ENCODE results near the gene NMNAT2.

Gene NMNAT2

GRCh38 chr1:183236158-183236725 lies 181.9 kb downstream of the NMNAT2 start:
- no peak for DNase-seq (ENCODE audit: low spot score)

- DNase-seq (ENCODE audit: low spot score): no peak
Observed at GRCh38 chr1:183235503-183235902, 182.7 kb downstream of the NMNAT2 start.

GRCh38 chr1:183234660-183235476 lies 183.3 kb downstream of the NMNAT2 start:
- DNase-seq (ENCODE audit: low spot score): peak; percentile 95

- no peak for DNase-seq (ENCODE audit: low spot score)
Observed at GRCh38 chr1:183233113-183233512, 185.1 kb downstream of the NMNAT2 start.

- no peak for DNase-seq (ENCODE audit: low spot score)
Observed at GRCh38 chr1:183231545-183231944, 186.6 kb downstream of the NMNAT2 start.

- DNase-seq (ENCODE audit: low spot score): no peak
Observed at GRCh38 chr1:183230413-183230812, 187.8 kb downstream of the NMNAT2 start.

GRCh38 chr1:183228347-183229220 lies 189.6 kb downstream of the NMNAT2 start:
- DNase-seq (ENCODE audit: low spot score): no peak

- peak; percentile 62 for DNase-seq (ENCODE audit: low spot score)
Observed at GRCh38 chr1:183227422-183228346, 190.5 kb downstream of the NMNAT2 start.

GRCh38 chr1:183226963-183227362 lies 191.2 kb downstream of the NMNAT2 start:
- DNase-seq (ENCODE audit: low spot score): no peak

- DNase-seq (ENCODE audit: low spot score): no peak
Observed at GRCh38 chr1:183226361-183226760, 191.8 kb downstream of the NMNAT2 start.

- peak; percentile 26 for DNase-seq (ENCODE audit: low spot score)
Observed at GRCh38 chr1:183223467-183223866, 194.7 kb downstream of the NMNAT2 start.

- DNase-seq (ENCODE audit: low spot score): no peak
Observed at GRCh38 chr1:183222909-183223308, 195.3 kb downstream of the NMNAT2 start.

- no peak for DNase-seq (ENCODE audit: low spot score)
Observed at GRCh38 chr1:183219616-183220009, 198.6 kb downstream of the NMNAT2 start.

- no peak for DNase-seq (ENCODE audit: low spot score)
Observed at GRCh38 chr1:183218971-183219615, 199.1 kb downstream of the NMNAT2 start.

GRCh38 chr1:183218027-183218618 lies 200.1 kb downstream of the NMNAT2 start:
- DNase-seq (ENCODE audit: low spot score): peak; percentile 26

- DNase-seq (ENCODE audit: low spot score): no peak
Observed at GRCh38 chr1:183215936-183216335, 202.2 kb downstream of the NMNAT2 start.

GRCh38 chr1:183215076-183215720 lies 203.0 kb downstream of the NMNAT2 start:
- DNase-seq (ENCODE audit: low spot score): no peak

GRCh38 chr1:183214021-183214970 lies 203.9 kb downstream of the NMNAT2 start:
- DNase-seq (ENCODE audit: low spot score): no peak

- no peak for DNase-seq (ENCODE audit: low spot score)
Observed at GRCh38 chr1:183212870-183213269, 205.3 kb downstream of the NMNAT2 start.

Measured in AG08395 (cell line).